ENCODE measurements around the gene TBC1D7.

DNA sequence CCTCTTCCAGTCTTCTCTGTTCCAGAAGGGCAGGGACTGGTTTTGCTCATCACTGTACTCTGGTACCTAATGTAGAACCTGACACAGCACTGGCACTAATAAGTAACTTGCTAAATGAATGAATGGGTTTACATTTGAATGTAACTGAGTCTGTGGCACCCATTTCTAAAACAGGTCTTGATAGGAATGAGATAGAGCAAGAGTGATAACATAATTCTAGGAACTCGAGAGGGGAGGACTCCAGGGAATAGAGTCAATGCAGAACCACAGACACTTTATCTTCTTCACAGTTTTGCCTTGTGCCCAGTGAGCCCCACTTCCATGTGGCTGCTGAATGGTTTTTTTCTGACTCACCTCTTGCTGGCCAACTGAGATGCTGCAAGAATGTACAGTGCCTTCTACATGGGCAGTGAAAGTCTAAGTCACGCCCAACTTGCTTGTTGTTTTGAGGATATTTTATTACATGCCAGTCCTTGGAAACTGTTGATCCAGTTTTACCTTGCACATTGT, 61.1 kb downstream of the TBC1D7 start:
- TF ChIP-seq, protein P1, sequence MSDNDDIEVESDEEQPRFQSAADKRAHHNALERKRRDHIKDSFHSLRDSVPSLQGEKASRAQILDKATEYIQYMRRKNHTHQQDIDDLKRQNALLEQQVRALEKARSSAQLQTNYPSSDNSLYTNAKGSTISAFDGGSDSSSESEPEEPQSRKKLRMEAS (IDR thresholded peaks at IDR 0.05), result no peak
- TF ChIP-seq POLR2A (IDR thresholded peaks at IDR 0.05; ENCODE audit: borderline replicate concordance, extremely low read depth, insufficient read depth, insufficient read length) (no peak), RAD21 (IDR thresholded peaks at IDR 0.05; ENCODE audit: low read depth) (no peak)

Measured in HCT116 (cell line).